Epidermal melanocyte (primary cell): ENCODE results near the gene APOOL.
"Not testable (repeated sequence)": the region's sequence is repeated elsewhere in the genome, so short reads cannot be mapped to it uniquely, and the experiment has no call there.

ENCODE experiments used
- DNase-seq: peaks from one replicate; pipeline ENCODE4 v3.0.0; 2011; ENCODE audit warnings: low spot score; ENCODE audit not compliant: insufficient read length

Gene APOOL

DNA sequence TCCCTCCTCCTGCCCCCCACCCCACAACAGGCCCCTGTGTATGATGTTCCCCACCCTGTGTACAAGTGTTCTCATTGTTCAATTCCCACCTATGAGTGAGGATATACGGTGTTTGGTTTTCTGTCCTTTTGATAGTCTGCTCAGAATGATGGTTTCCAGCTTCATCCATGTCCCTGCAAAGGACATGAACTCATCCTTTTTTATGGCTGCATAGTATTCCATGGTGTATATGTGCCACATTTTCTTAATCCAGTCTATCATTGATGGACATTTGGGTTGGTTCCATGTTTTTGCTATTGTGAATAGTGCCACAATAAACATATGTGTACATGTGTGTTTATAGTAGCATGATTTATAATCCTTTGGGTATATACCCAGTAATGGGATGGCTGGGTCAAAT lies 73.6 kb downstream of the APOOL start:
- not testable (repeated sequence) for DNase-seq

DNA sequence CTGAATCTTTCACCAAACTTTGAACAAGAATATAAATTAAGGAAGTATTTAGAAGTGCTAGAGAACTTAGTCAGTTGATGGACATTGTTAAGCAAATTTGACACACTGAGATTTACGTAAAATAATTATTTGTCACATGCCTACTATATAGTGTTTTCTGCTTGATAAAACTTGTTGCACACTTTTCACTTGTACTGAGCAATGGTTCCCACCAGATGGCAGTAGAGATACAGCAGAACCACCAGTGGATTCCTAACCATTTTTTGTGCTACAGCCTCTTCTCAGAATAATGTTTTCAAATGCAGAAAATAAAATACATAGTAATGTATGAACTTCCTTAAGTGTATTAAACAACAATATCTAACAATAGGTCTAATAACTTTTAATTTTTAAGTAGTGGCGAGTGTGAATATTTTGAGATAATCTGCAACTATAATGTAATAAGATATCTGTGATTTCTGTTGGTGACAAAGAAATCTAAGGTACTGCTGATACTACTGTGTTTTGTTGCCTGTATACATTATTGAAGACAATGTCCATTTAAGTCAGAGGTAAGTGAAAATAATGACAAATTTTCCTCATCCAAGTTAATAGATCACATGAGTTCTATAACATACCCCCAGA lies 81.2 kb downstream of the APOOL start:
- DNase-seq: peak; percentile 16

DNA sequence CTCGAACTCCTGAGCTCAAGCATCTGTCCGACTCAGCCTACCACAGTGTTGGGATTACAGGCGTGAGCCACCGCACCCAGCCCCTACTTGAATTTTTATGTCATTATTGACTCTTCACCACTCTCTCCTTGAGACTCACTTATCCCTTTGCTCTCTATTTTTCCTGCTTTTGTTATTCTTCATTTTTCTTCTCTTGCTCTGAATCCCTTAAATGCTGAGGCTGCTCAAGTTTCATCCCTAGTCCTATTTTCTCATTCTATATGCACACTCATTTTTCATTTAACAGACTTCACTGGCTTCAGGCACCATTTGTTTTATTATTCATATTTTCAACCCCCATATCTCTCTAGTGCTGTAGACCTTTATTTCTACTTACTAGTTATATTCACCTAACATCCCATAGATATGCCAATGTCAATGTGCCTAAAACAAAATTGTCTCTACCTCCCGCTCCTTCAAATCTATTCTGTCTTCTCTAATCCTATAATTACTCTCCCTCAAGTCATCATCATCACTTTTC lies 85.7 kb downstream of the APOOL start:
- DNase-seq: no peak

DNA sequence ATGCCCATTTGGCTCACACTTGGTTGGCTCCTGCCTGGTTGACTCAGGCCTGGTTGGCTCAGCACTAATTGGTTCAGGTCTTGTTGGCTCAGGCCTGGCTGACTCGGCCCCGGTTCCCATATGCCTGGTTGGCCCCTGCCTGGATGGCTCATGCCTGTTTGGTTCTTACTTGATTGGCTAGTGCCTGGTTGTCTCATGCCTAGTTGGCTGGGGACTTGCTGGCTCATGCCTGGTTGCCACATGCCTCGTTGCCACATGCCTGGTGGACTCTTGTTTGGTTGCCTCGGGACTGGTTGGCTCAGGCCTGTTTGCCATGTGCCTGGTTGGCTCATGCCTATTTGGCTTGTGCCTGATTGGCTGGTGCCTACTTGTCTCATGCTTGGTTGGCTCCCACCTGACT lies 103.7 kb downstream of the APOOL start:
- DNase-seq: no peak

DNA sequence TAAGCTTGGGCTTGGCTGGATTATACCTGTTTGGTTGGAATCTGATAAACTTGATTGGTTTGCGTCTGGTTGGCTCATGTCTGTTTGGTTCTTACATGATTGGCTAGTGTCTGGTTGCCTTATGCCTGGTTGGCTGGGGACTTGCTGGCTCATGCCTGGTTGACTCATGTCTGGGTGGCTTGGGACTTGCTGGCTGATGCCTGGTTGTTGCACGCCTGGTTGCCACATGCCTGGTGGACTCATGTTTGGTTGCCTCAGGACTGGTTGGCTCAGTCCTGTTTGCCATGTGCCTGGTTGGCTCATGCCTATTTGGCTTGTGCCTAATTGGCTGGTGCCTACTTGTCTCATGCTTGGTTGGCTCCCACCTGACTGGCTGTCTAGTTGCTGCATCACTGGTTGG lies 104.5 kb downstream of the APOOL start:
- DNase-seq: no peak

DNA sequence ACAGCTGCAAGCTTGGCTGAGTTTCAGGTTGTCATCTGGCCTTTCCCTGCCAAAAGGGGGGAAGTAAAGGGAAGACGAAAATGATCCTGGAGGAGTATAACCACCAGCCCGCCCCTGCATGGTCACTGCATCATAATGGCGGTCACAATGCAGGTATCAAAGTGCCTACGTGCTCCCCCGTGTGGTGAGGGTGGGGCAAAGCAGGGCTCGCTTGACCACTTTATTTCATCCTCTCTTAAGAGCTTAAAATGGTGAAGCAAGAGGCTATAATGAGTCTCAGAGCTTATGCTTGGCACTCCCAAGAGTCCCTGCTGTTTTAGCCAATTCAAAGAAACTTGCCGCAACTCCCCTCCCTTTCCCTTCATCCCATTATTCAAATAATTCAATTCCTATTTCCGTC lies 105.6 kb downstream of the APOOL start:
- DNase-seq: no peak

DNA sequence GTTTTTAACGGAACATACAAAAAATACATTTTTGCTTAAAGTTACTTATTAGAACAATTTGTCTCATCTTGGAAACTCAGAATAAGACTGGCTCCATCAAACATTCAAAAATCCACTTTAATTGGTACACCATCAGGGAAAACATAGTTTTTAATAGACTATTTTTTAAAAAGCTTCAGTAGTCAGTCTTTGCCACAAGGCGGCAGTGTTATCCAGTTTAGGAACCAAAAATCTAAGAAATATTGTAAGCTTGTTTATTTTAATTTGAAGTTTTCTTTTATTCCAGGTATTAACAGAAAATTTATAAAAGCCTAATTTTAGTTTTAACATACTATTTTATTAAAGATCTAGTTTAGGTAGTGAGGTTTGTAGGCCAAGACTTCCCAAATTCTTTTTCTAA lies 107.7 kb downstream of the APOOL start:
- DNase-seq: no peak

DNA sequence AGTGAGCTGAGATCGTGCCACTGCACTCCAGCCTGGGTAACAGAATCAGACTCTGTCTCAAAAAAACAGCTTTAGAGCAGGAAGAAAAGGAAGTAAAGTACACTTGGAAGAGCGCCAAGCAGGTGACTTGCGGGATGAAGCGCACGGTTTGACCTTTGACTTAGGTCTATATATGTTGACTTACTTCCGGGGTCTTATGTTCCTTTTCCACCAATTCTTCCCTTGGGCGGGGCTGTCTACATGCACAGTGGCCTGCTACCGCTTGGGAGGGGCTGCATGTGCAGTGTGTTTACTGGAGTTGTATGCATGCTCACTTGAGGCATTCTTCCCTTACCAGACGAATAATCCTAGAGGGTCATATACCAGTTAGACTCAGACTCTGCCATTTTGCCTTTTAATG lies 108.6 kb downstream of the APOOL start:
- no peak for DNase-seq

DNA sequence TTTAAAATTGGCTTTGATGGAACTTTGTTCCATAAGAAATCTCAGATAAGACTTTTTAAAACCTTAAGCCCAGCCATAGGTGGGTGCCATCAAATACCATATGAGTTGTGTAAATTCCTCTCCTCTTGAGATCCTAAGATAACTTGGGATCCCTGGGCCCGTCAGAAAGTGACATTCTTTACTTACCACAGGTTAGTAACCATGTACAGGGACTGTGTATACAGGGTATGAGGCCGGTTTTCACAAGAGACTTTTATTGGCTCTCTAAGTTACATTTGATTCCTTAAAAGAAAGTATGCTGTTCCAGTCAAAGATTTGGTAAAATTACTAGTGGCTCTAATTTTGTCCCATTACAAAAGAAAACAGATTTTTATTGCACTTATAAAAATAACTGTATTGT lies 110.1 kb downstream of the APOOL start:
- no peak for DNase-seq

DNA sequence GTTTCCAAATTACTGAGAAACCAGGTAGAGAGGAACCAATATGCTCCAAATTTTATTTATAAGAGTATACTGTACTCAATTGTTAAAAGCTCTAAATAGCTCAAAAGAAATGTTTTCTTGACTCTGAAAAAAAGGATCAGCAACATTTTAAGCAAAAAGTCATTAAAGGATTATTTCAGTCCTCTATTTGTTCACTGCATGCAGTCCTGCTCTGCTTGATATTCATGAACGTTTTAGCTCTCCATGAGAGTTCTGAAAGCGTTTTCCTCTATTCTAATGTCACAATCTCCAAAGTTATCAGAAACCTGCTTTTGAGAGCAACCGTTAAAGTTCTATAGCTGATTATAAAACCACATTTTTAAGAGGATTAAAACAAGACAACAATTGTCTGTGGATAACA lies 110.5 kb downstream of the APOOL start:
- DNase-seq: no peak

DNA sequence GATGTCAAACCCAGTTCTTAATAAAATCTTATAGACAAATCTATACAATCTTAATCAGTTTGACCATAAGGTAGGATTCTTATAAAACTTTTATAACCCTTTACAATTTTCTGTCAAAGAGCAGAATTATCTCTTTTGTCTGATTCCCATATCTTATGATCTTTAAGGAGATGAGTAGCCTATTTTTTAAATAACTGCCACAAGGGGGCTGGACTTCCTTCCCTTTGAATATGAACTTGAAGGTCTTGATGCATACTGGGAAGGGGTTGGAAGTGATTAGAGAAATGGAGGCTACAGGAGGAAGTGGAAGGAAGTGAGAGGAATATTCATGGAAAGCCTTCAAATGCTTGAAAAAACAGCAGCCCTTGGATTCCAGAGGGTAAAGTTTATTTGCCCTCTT lies 111.1 kb downstream of the APOOL start:
- DNase-seq: no peak

DNA sequence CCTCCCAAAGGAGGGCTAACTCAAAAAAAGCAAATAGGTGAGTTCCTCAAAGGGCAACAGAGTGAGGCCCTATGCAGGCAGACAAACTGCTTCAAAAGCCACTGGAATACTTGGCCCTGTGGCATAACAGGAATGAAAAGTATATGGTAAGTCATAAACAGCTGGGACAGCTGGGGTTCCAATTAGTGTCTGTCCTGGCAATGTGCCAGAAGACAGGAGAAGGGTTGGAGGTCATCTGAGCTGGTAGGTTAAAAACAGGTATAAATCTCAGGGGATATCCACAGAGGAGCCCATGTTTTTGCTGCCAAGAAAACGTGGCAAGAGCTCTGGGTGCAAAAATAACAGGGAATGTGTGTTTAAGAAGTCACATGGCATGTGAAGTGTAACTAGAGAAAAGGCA lies 111.6 kb downstream of the APOOL start:
- no peak for DNase-seq

DNA sequence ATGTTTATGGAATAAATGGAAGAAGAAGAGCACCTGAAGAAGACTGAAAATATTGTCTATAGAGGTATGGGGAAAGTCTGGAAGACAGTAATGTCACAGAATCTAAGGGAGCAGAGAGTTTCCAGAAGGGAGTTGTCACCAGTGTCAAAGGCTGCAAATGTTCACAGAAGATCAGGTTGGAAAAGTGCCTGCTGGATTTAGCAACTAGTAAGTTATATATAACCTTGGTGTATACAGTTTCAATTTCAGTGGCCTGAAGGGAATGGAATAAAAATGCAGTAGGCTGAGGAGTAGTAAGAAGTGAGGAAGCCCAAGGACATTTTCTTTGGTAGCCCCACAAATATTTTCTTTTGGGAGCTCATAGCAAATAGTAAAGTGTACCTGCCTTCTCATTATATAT lies 132.7 kb downstream of the APOOL start:
- DNase-seq: no peak

DNA sequence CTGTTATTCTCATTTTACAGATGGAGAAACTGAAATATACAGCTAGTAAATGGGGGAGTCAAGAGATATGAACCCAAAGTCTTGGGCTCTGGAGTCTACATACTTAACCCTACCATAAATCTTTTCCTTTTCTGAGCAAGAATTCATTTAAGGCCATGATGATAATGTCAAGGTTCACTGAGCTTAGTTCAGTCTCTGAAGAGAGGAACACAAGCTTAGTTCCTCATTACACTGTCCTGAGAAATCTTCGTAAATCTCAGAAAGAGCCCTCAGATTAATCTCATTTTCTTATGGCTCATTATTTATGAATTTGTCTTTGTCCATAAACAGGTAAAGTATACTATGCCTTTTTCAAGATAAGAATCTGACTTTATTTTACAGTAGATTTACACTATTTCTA lies 135.7 kb downstream of the APOOL start:
- DNase-seq: no peak

DNA sequence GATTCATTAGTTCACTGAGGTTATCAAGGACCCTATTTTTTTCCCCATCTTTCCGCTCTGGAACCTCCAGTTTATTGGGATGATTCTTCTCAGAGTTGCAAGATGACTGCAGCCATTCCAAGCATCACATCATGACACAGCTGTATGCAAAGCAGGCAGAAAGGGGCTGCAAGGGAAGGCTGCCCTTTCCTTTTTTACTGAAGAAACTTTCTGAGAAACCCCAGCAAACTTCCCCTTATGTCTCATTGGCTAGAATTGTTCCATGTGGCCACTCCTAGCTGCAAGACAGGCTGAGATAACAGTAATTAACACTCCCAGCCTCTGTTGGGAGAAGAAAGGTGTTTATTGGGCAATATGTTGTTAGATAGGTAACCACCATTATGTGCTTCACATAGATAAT lies 137.3 kb downstream of the APOOL start:
- DNase-seq: no peak
